HEK293T (cell line): Measurements from ENCODE around the gene ESPNL.

Experiments
- ARNT ChIP-seq: fragments of 450-650 bp; IDR thresholded peaks from 2 replicates; pipeline ENCODE4 v1.6.1; 2017; ENCODE audit warnings: mild to moderate bottlenecking
- BHLHE40 ChIP-seq: fragments of 450-650 bp; IDR thresholded peaks from 2 replicates; pipeline ENCODE4 v1.6.1; 2016; ENCODE audit warnings: mild to moderate bottlenecking, moderate library complexity, borderline replicate concordance
- CTBP1 ChIP-seq: fragments of 450-650 bp; IDR thresholded peaks from 2 replicates; pipeline ENCODE4 v1.6.1; 2016; ENCODE audit warnings: borderline replicate concordance
- ELF4 ChIP-seq: fragments of 450-650 bp; IDR thresholded peaks from 2 replicates; pipeline ENCODE4 v1.6.1; 2017; ENCODE audit warnings: antibody characterized with exemption
- FOXA1 ChIP-seq: fragments of 450-650 bp; IDR thresholded peaks from 2 replicates; pipeline ENCODE4 v1.6.1; 2016; ENCODE audit warnings: mild to moderate bottlenecking
- FOXK2 ChIP-seq: fragments of 450-650 bp; IDR thresholded peaks from 2 replicates; pipeline ENCODE4 v1.6.1; 2016; ENCODE audit warnings: mild to moderate bottlenecking
- FOXM1 ChIP-seq: fragments of 450-650 bp; IDR thresholded peaks from 2 replicates; pipeline ENCODE4 v1.6.1; 2017; ENCODE audit warnings: mild to moderate bottlenecking, borderline replicate concordance
- HDGF ChIP-seq: fragments of 450-650 bp; IDR thresholded peaks from 2 replicates; pipeline ENCODE4 v1.6.1; 2017; ENCODE audit warnings: antibody characterized with exemption, borderline replicate concordance
- L3MBTL2 ChIP-seq: fragments of 450-650 bp; conservative IDR thresholded peaks from 2 replicates; pipeline ENCODE4 v1.6.1; 2016; ENCODE audit warnings: mild to moderate bottlenecking
- LEF1 ChIP-seq: fragments of 450-650 bp; IDR thresholded peaks from 2 replicates; pipeline ENCODE4 v1.6.1; 2017; ENCODE audit warnings: mild to moderate bottlenecking, borderline replicate concordance
- SP1 ChIP-seq: fragments of 450-650 bp; IDR thresholded peaks from 2 replicates; pipeline ENCODE4 v1.6.1; 2017
- SUZ12 ChIP-seq: fragments of 450-650 bp; IDR thresholded peaks from 2 replicates; pipeline ENCODE4 v1.6.1; 2016; ENCODE audit warnings: mild to moderate bottlenecking
- TARDBP ChIP-seq: fragments of 450-650 bp; IDR thresholded peaks from 2 replicates; pipeline ENCODE4 v1.6.1; 2016
- ZNF384 ChIP-seq: fragments of 450-650 bp; IDR thresholded peaks from 2 replicates; pipeline ENCODE4 v1.6.1; 2016

GRCh38 chr2:238157506-238158017, 57.4 kb downstream of the ESPNL start:
- TF ChIP-seq TARDBP (no peak), ELF4 (no peak), SP1 (no peak), ZNF384 (no peak), SUZ12 (no peak), CTBP1 (no peak), LEF1 (no peak), BHLHE40 (no peak), FOXK2 (no peak), FOXA1 (no peak), HDGF (no peak), L3MBTL2 (no peak), FOXM1 (no peak), ARNT (no peak)
